HG03469 (cell line): ENCODE data around the gene MORN4.
"Not testable (repeated sequence)": the region's sequence is repeated elsewhere in the genome, so short reads cannot be mapped to it uniquely, and the experiment has no call there.

ENCODE experiments used
- ATAC-seq: cut with Tn5 transposase; IDR thresholded peaks from one replicate; pipeline ENCODE4 v1.9.1; 2021; ENCODE audit warnings: mild to moderate bottlenecking, moderate library complexity, moderate number of reproducible peaks; ENCODE audit not compliant: unreplicated experiment

The MORN4 gene

GRCh38 chr10:97598407-97599271 is 34.7 kb downstream of the MORN4 start:
- no peak for ATAC-seq

GRCh38 chr10:97597778-97598177 is 35.5 kb downstream of the MORN4 start:
- ATAC-seq: no peak

- no peak for ATAC-seq
These were observed 36.9 kb downstream of the MORN4 start for GRCh38 chr10:97596101-97597082.

GRCh38 chr10:97593421-97593820 is 39.9 kb downstream of the MORN4 start:
- no peak for ATAC-seq

GRCh38 chr10:97590748-97591495 is 42.4 kb downstream of the MORN4 start:
- ATAC-seq: no peak

GRCh38 chr10:97590082-97590747 is 43.1 kb downstream of the MORN4 start:
- ATAC-seq: no peak

GRCh38 chr10:97589479-97589878 is 43.8 kb downstream of the MORN4 start, which contains the start of gene C10orf62:
Gene C10orf62, plus strand, starts transcription at chr10:97589721. Its CDS starts 177 bp downstream, at chr10:97589898.
- no peak for ATAC-seq

GRCh38 chr10:97587183-97587582 is 46.1 kb downstream of the MORN4 start:
- ATAC-seq: no peak

- ATAC-seq: no peak
These were observed 47.9 kb downstream of the MORN4 start for GRCh38 chr10:97585439-97585811.

GRCh38 chr10:97584798-97585438 is 48.4 kb downstream of the MORN4 start:
- no peak for ATAC-seq

GRCh38 chr10:97584060-97584797 is 49.1 kb downstream of the MORN4 start, which contains the start of gene HOGA1:
Gene HOGA1, plus strand, starts transcription at chr10:97584389. Its CDS starts 315 bp downstream, at chr10:97584704.
- ATAC-seq: no peak

GRCh38 chr10:97583476-97583875 is 49.8 kb downstream of the MORN4 start:
- no peak for ATAC-seq

- no peak for ATAC-seq
These were observed 51.1 kb downstream of the MORN4 start for GRCh38 chr10:97582169-97582568.

- no peak for ATAC-seq
These were observed 52.6 kb downstream of the MORN4 start for GRCh38 chr10:97580421-97581367.

GRCh38 chr10:97578171-97578844 is 55.0 kb downstream of the MORN4 start:
- no peak for ATAC-seq

GRCh38 chr10:97577701-97578100 is 55.6 kb downstream of the MORN4 start:
- no peak for ATAC-seq

- ATAC-seq: not testable (repeated sequence)
These were observed 56.8 kb downstream of the MORN4 start for GRCh38 chr10:97576487-97576886.
